Karpas-422 (cell line): ENCODE data around the gene PIK3R5. TPM values are rescaled to one million over a fixed set of nuclear protein-coding genes. Genes with fewer than 3 reads are reported as not detected.

Experiments used
- DNase-seq: peaks from one replicate; pipeline ENCODE4 v3.0.0-alpha.2; 2015
- H2AFZ ChIP-seq: fragments of 200-600 bp; sonication (generic); 2 replicates; pipeline ENCODE4 v1.6.1; 2014; ENCODE audit warnings: antibody characterized with exemption, low read length, mixed read lengths
- H3K27ac ChIP-seq: fragments of 200-600 bp; sonication (generic); 2 replicates; pipeline ENCODE4 v1.5.1; 2014; ENCODE audit warnings: mild to moderate bottlenecking, low read length, moderate library complexity
- H3K27me3 ChIP-seq: fragments of 200-600 bp; sonication (generic); 2 replicates; pipeline ENCODE4 v1.6.1; 2014; ENCODE audit warnings: low read length, mixed read lengths
- H3K36me3 ChIP-seq: fragments of 200-600 bp; sonication (generic); 2 replicates; pipeline ENCODE4 v1.6.1; 2014; ENCODE audit warnings: low read length, mixed read lengths; ENCODE audit not compliant: insufficient read depth
- H3K4me1 ChIP-seq: fragments of 200-600 bp; sonication (generic); 2 replicates; pipeline ENCODE4 v1.6.1; 2014; ENCODE audit warnings: mild to moderate bottlenecking, low read length, mixed read lengths
- H3K4me2 ChIP-seq: fragments of 200-600 bp; sonication (generic); 2 replicates; pipeline ENCODE4 v1.6.1; 2014; ENCODE audit warnings: low read length, low read depth, mild to moderate bottlenecking; ENCODE audit not compliant: poor library complexity, severe bottlenecking
- H3K4me3 ChIP-seq: fragments of 200-600 bp; sonication (generic); 2 replicates; pipeline ENCODE4 v1.5.1; 2014; ENCODE audit warnings: mild to moderate bottlenecking, antibody characterized with exemption, low read length, mixed read lengths
- H3K79me2 ChIP-seq: fragments of 200-600 bp; sonication (generic); 2 replicates; pipeline ENCODE4 v1.6.1; 2014; ENCODE audit warnings: mild to moderate bottlenecking, low read length, mixed read lengths
- H3K9ac ChIP-seq: fragments of 200-600 bp; sonication (generic); 2 replicates; pipeline ENCODE4 v1.6.0; 2014; ENCODE audit warnings: low read length
- H3K9me2 ChIP-seq: fragments of 200-600 bp; sonication (generic), shearing (Covaris generic); replicated peaks from 2 replicates; pipeline ENCODE4 v1.6.0; 2014; ENCODE audit warnings: mild to moderate bottlenecking, low read length, moderate library complexity; ENCODE audit not compliant: insufficient read depth
- H3K9me3 ChIP-seq: fragments of 300-700, 200-600 bp; sonication (generic); 2 replicates; pipeline ENCODE4 v1.6.1; 2014; ENCODE audit warnings: low read length, mixed read lengths
- H4K20me1 ChIP-seq: fragments of 200-600 bp; sonication (generic); 2 replicates; pipeline ENCODE4 v1.6.1; 2014; ENCODE audit warnings: mild to moderate bottlenecking, antibody characterized with exemption, low read length, low read depth; ENCODE audit not compliant: insufficient read depth
- total RNA-seq: library from RNA; depleted of rRNA; stranded (reverse); fragments of >200 nt; shearing (Covaris generic); gene quantifications from 2 replicates; pipeline ENCODE4 v1.2.3, GENCODE V29; 2014; ENCODE audit warnings: low replicate concordance

PIK3R5 gene
- total RNA-seq, 1 experiment from 2014 or later, result not detected

DNA sequence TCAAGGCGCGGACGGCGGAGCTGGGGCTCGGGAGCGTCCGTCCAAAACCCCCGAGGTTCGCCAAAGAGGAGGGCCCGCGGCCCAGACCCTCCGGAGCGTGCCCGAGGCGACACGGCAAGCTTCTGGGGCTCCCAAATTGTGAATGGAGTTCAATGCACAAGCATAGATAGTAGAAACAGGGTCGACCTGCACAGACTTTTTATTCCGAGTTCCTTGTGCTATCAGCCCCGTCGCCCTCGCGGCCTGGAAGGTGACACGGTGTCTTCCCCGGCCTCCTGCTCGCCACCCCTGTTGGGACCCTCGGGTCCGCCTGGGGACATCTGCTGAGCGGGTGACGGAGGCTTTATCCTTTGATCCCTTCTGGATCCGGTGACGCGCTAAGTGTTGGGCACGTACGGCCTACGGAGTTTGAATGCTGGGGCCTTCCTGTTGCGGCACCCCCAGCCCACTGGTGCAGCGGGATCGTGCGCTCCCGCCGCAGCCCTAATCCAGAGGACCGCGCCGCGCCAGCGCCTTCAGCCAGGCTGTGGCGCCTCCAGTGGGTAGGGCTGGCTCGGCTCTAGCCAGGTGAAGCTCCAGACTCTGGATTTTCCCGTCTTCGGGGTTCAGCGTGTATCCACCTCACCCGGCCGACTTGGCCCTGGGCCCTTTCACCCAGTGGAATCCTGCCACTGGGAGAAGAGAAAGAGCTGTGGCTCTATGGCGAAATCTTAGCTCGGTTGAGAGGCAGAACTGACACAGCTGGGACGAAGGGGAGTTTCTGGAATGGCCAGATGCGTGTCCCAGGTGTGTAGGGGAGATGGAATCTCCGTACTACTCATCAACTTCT is 38.8 kb upstream of the PIK3R5 start:
- no peak overlapping the region for H3K9ac ChIP-seq
- H2AFZ ChIP-seq, result no peak overlapping the region
- no peaks in the 10 kb centered on the region for H3K27me3 ChIP-seq
- no peak overlapping the region for H3K4me2 ChIP-seq
- no peaks in the 10 kb centered on the region for H3K9me2 ChIP-seq
- H3K4me1 ChIP-seq, result no peaks in the 10 kb centered on the region
- no peaks in the 10 kb centered on the region for H3K9me3 ChIP-seq
- H3K4me3 ChIP-seq, result no peak overlapping the region
- H3K79me2 ChIP-seq, result no peaks in the 10 kb centered on the region
- DNase-seq, result no peak
- H3K36me3 ChIP-seq, result no peaks in the 10 kb centered on the region
- no peaks in the 10 kb centered on the region for H4K20me1 ChIP-seq
- H3K27ac ChIP-seq, result no peak overlapping the region

GRCh38 chr17:9003355-9004131 is 38.0 kb upstream of the PIK3R5 start:
- DNase-seq, result no peak
- no peaks in the 10 kb centered on the region for H3K9me2 ChIP-seq
- no peaks in the 10 kb centered on the region for H3K4me1 ChIP-seq
- H2AFZ ChIP-seq, result no peak overlapping the region
- no peaks in the 10 kb centered on the region for H3K79me2 ChIP-seq
- no peak overlapping the region for H3K27ac ChIP-seq
- H3K4me3 ChIP-seq, result no peak overlapping the region
- H3K4me2 ChIP-seq, result no peak overlapping the region
- H3K9ac ChIP-seq, result no peak overlapping the region
- no peaks in the 10 kb centered on the region for H3K27me3 ChIP-seq
- no peaks in the 10 kb centered on the region for H3K9me3 ChIP-seq
- H4K20me1 ChIP-seq, result no peaks in the 10 kb centered on the region
- no peaks in the 10 kb centered on the region for H3K36me3 ChIP-seq

DNA sequence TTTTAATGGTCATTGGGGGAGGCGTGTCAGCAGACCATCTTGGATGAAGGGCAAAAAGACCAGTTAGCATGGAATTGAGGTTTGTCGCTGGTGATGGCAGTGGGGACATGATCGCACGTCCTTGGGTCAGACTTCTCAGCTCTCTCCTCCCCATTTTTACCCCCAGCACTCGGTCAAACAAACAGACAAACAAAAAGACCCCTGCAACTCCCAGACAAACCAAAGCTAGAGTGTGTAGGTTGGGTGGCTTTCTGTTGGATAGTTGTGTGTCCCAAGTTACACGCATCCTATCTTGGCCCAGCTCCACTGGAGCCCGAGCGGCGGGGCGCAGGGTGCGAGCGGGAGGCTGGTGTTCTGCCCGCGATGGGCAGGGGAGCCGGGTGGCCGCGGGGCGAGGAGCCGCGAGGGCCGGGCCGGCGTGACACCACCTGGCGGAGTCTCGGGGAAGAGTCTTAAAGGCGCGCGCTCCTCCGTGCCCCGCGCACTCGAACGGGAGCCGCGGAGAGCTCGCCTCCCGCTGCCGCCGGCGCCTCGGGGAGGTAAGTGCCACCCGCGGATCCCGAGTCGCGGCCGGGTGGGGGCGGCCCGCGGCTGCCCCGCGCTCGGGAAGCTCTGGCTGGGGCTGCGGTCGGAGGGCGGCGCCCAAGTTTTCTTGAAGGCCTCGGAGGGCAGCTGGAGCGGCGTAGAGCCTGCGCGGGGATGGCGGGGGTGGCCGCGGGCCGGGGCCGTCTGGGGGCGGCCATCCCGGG is 37.3 kb upstream of the PIK3R5 start:
- no peak overlapping the region for H3K9ac ChIP-seq
- H3K9me2 ChIP-seq, result no peaks in the 10 kb centered on the region
- H3K27me3 ChIP-seq, result no peaks in the 10 kb centered on the region
- H3K27ac ChIP-seq, result no peak overlapping the region
- no peak for DNase-seq
- H4K20me1 ChIP-seq, result no peaks in the 10 kb centered on the region
- H2AFZ ChIP-seq, result no peak overlapping the region
- H3K36me3 ChIP-seq, result no peaks in the 10 kb centered on the region
- H3K4me3 ChIP-seq, result no peak overlapping the region
- H3K4me2 ChIP-seq, result no peak overlapping the region
- no peaks in the 10 kb centered on the region for H3K9me3 ChIP-seq
- H3K79me2 ChIP-seq, result no peaks in the 10 kb centered on the region
- H3K4me1 ChIP-seq, result no peaks in the 10 kb centered on the region

DNA sequence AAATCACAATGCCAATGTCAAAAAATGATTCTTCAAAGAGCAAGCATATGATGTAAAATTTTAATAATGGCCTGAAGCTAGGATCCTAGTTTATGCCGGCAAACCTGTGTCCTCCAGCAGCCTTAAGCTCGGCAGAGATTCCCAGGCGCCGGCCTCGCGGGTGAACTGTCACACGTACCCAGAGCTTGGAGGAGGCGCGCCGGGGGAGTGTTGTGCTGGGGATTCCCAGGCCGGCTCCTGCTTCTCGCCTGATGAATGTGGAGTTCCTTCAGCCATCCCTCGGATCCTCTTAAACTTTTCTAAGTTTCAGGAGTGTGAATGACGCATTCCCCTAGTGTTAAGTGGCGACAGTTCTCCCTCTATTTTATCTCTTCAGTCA is 36.7 kb upstream of the PIK3R5 start:
- Histone ChIP-seq H3K27ac (no peak overlapping the region), H3K79me2 (no peaks in the 10 kb centered on the region), H3K27me3 (no peaks in the 10 kb centered on the region), H3K4me3 (no peak overlapping the region), H3K4me1 (no peaks in the 10 kb centered on the region), H3K9me2 (no peaks in the 10 kb centered on the region), H3K36me3 (no peaks in the 10 kb centered on the region), H3K4me2 (no peak overlapping the region), H4K20me1 (no peaks in the 10 kb centered on the region), H3K9ac (no peak overlapping the region), H3K9me3 (no peaks in the 10 kb centered on the region), H2AFZ (no peak overlapping the region)
- no peak for DNase-seq

GRCh38 chr17:9001559-9001958 is 36.1 kb upstream of the PIK3R5 start:
- no peaks in the 10 kb centered on the region for H3K27me3 ChIP-seq
- no peak for DNase-seq
- no peak overlapping the region for H3K9ac ChIP-seq
- no peak overlapping the region for H3K4me3 ChIP-seq
- H3K27ac ChIP-seq, result no peak overlapping the region
- H3K79me2 ChIP-seq, result no peaks in the 10 kb centered on the region
- no peaks in the 10 kb centered on the region for H3K4me1 ChIP-seq
- H3K4me2 ChIP-seq, result no peak overlapping the region
- no peak overlapping the region for H2AFZ ChIP-seq
- no peaks in the 10 kb centered on the region for H3K36me3 ChIP-seq
- no peaks in the 10 kb centered on the region for H3K9me3 ChIP-seq
- no peaks in the 10 kb centered on the region for H4K20me1 ChIP-seq
- no peaks in the 10 kb centered on the region for H3K9me2 ChIP-seq

GRCh38 chr17:8997994-8998628 is 32.6 kb upstream of the PIK3R5 start:
- Histone ChIP-seq H3K9ac (no peak overlapping the region), H3K27me3 (no peaks in the 10 kb centered on the region), H3K79me2 (no peaks in the 10 kb centered on the region), H3K9me3 (no peaks in the 10 kb centered on the region), H3K36me3 (no peaks in the 10 kb centered on the region), H3K4me1 (no peaks in the 10 kb centered on the region), H3K4me2 (no peak overlapping the region), H3K4me3 (no peak overlapping the region), H4K20me1 (no peaks in the 10 kb centered on the region), H2AFZ (no peak overlapping the region), H3K9me2 (no peaks in the 10 kb centered on the region), H3K27ac (no peak overlapping the region)
- DNase-seq, result peak; percentile 85

GRCh38 chr17:8995711-8996110 is 30.2 kb upstream of the PIK3R5 start:
- H3K79me2 ChIP-seq, result no peaks in the 10 kb centered on the region
- no peaks in the 10 kb centered on the region for H3K9me3 ChIP-seq
- no peaks in the 10 kb centered on the region for H3K4me1 ChIP-seq
- no peak for DNase-seq
- H3K9me2 ChIP-seq, result no peaks in the 10 kb centered on the region
- H3K9ac ChIP-seq, result no peak overlapping the region
- H2AFZ ChIP-seq, result no peak overlapping the region
- no peaks in the 10 kb centered on the region for H3K36me3 ChIP-seq
- H3K27ac ChIP-seq, result no peak overlapping the region
- H3K4me2 ChIP-seq, result no peak overlapping the region
- no peaks in the 10 kb centered on the region for H3K27me3 ChIP-seq
- no peak overlapping the region for H3K4me3 ChIP-seq
- no peaks in the 10 kb centered on the region for H4K20me1 ChIP-seq

DNA sequence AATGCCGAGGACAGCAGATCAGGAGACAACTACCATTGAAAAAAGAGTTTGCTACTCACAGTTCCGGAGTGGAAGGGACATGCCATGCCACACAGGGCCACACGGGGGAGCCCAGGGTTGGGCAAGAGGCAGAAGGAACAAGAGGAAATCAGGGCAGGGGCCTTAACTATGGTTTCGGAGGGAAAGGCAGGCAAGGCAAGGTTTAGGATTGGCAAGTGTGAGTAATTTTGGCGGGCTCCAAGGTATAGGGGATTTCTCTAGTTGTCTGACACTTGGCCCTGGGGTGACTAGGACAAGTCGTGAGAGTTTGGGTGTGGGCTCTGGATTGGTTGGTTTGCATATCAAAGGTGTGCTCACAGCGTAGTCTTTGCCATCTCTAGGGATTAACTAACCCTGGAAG is 28.8 kb upstream of the PIK3R5 start:
- Histone ChIP-seq H2AFZ (no peak overlapping the region), H3K9me3 (no peaks in the 10 kb centered on the region), H3K4me3 (no peak overlapping the region)

More for the DNA sequence above, 28.8 kb upstream of the PIK3R5 start:
- H4K20me1 ChIP-seq, result no peaks in the 10 kb centered on the region
- no peak overlapping the region for H3K27ac ChIP-seq
- no peaks in the 10 kb centered on the region for H3K79me2 ChIP-seq
- H3K27me3 ChIP-seq, result no peaks in the 10 kb centered on the region
- no peaks in the 10 kb centered on the region for H3K9me2 ChIP-seq
- DNase-seq, result peak; percentile 84
- H3K4me2 ChIP-seq, result no peak overlapping the region
- no peaks in the 10 kb centered on the region for H3K4me1 ChIP-seq
- no peak overlapping the region for H3K9ac ChIP-seq
- no peaks in the 10 kb centered on the region for H3K36me3 ChIP-seq
